Left lung (tissue), 10 donors: Measurements from ENCODE around the gene ROM1. TPM values are rescaled to one million over a fixed set of nuclear protein-coding genes. Genes with fewer than 3 reads are reported as not detected.

Experiments used
- ATAC-seq: fragments of 200-7000 bp; cut with Tn5 transposase; one replicate; pipeline ENCODE4 v1.9.1; 2020; ENCODE audit warnings: moderate library complexity
- DNase-seq, 4 donors: peaks; one replicate each; pipeline ENCODE4 v3.0.0-alpha.2; 2013 to 2020
- H3K27ac ChIP-seq, 2 donors: fragments of 200-600 bp; sonication (generic) in 1 of 2; one replicate each; pipeline versions ENCODE4 v1.5.0 to v1.8.0; 2020 to 2021
- H3K27me3 ChIP-seq, 2 donors: fragments of 200-600 bp; sonication (generic) in 1 of 2; one replicate each; pipeline versions ENCODE4 v1.5.0 to v1.8.0; 2020 to 2021
- H3K36me3 ChIP-seq, 2 donors: fragments of 200-600 bp; sonication (generic) in 1 of 2; one replicate each; pipeline versions ENCODE4 v1.5.0 to v1.8.0; 2020 to 2021
- H3K4me1 ChIP-seq, 2 donors: fragments of 200-600 bp; one replicate each; pipeline ENCODE4 v1.8.0; 2021
- H3K4me3 ChIP-seq, 2 donors: fragments of 200-600 bp; sonication (generic) in 1 of 2; one replicate each; pipeline versions ENCODE4 v1.5.0 to v1.8.0; 2020 to 2021; ENCODE audit warnings: mild to moderate bottlenecking in 1 of 2
- H3K9me3 ChIP-seq, 2 donors: fragments of 200-600 bp; sonication (generic) in 1 of 2; one replicate each; pipeline versions ENCODE4 v1.5.0 to v1.8.0; 2020 to 2021
- CTCF ChIP-seq, 2 donors: fragments of 200-600 bp; sonication (generic) in 1 of 2; IDR thresholded peaks; one replicate each; pipeline versions ENCODE4 v1.5.0 to v1.8.0; 2021; ENCODE audit warnings: antibody characterized with exemption in 2 of 2
- intact Hi-C, 2 donors: fragments of 100-400 bp; cut with DNase I; formaldehyde crosslinking; loops; one replicate each; pipeline versions ENCODE4 v1.11.2 to v1.14.2; 2022
- polyA plus RNA-seq, 6 donors: library from polyadenylated mRNA; unstranded; fragments of 120-200 nt; gene quantifications; one replicate each; pipeline ENCODE4 v1.2.1, GENCODE V29; 2013; ENCODE audit not compliant: insufficient read length in 6 of 6
- total RNA-seq, 2 donors: library from RNA; stranded (reverse); fragmentation: NEBNext Ultra II Directional; extraction: Animal tissue kit (Norgen Biotek cat#: 25700); gene quantifications; one replicate each; pipeline ENCODE4 v1.2.1, GENCODE V29; 2021
- donor health status: DM: no; HTN: yes; CAD: no.
- donor health status: DM: no; HTN: no; CAD: no.

The ROM1 gene
- total and polyA plus RNA-seq, 8 donors, result 3.4 to 6.5 (median 5.5) TPM

GRCh38 chr11:62574363-62575071, 38.5 kb upstream of the ROM1 start:
- Histone ChIP-seq H3K36me3 (peaks cover 5 to 64% of the 10 kb centered on the region in 2 donors), H3K27me3 (no peaks in the 10 kb centered on the region), H3K4me3 (peak overlapping the region; percentile 47 to 68), H3K27ac (peak overlapping the region; percentile 88 to 95), H3K9me3 (no peaks in the 10 kb centered on the region), H3K4me1 (peaks cover 18 to 70% of the 10 kb centered on the region in 2 donors)
- peak in 1 of 4 donors; percentile 85 for DNase-seq
- ATAC-seq, result peak; percentile 40
- intact Hi-C loops, result no loop called here
- no peak for TF ChIP-seq CTCF (IDR thresholded peaks at IDR 0.05)

GRCh38 chr11:62575156-62575555, 37.9 kb upstream of the ROM1 start:
- no peaks in the 10 kb centered on the region for H3K27me3 ChIP-seq
- H3K27ac ChIP-seq, result peak overlapping the region; percentile 88 to 95
- peaks cover 18 to 63% of the 10 kb centered on the region in 2 donors for H3K4me1 ChIP-seq
- H3K36me3 ChIP-seq, result peaks cover 5 to 64% of the 10 kb centered on the region in 2 donors
- peak overlapping the region; percentile 47 to 68 for H3K4me3 ChIP-seq
- no peaks in the 10 kb centered on the region for H3K9me3 ChIP-seq
- intact Hi-C loops, result no loop called here
- TF ChIP-seq CTCF (IDR thresholded peaks at IDR 0.05), result no peak
- DNase-seq, result no peak
- no peak for ATAC-seq

- Histone ChIP-seq H3K4me3 (peak overlapping the region in 1 of 2 donors; percentile 68), H3K9me3 (no peaks in the 10 kb centered on the region), H3K36me3 (peaks cover 5 to 64% of the 10 kb centered on the region in 2 donors), H3K4me1 (peaks cover 18 to 56% of the 10 kb centered on the region in 2 donors), H3K27ac (peak overlapping the region; percentile 88 to 95), H3K27me3 (no peaks in the 10 kb centered on the region)
- intact Hi-C loops, result no loop called here
- no peak for TF ChIP-seq CTCF (IDR thresholded peaks at IDR 0.05)
- no peak for DNase-seq
- no peak for ATAC-seq
Measured at GRCh38 chr11:62575837-62576236, 37.2 kb upstream of the ROM1 start.

GRCh38 chr11:62577046-62577714, 35.9 kb upstream of the ROM1 start:
- H3K4me3 ChIP-seq, result no peak overlapping the region
- peak overlapping the region; percentile 69 to 88 for H3K27ac ChIP-seq
- H3K36me3 ChIP-seq, result peaks cover under 1 to 64% of the 10 kb centered on the region in 2 donors
- TF ChIP-seq CTCF (IDR thresholded peaks at IDR 0.05), result no peak
- intact Hi-C loops, result no loop called here
- H3K9me3 ChIP-seq, result no peaks in the 10 kb centered on the region
- H3K27me3 ChIP-seq, result no peaks in the 10 kb centered on the region
- H3K4me1 ChIP-seq, result peaks cover 11 to 43% of the 10 kb centered on the region in 2 donors
- ATAC-seq (no peak), DNase-seq (peak in 1 of 4 donors; percentile 48)

GRCh38 chr11:62578541-62578940, 34.5 kb upstream of the ROM1 start:
- Histone ChIP-seq H3K27me3 (no peaks in the 10 kb centered on the region), H3K4me3 (no peak overlapping the region), H3K27ac (peak overlapping the region in 1 of 2 donors; percentile 88), H3K4me1 (peaks cover 4 to 34% of the 10 kb centered on the region in 2 donors), H3K9me3 (no peaks in the 10 kb centered on the region), H3K36me3 (peaks cover 0 to 62% of the 10 kb centered on the region in 2 donors)
- intact Hi-C loops, result no loop called here
- DNase-seq (no peak), ATAC-seq (no peak)
- TF ChIP-seq CTCF (IDR thresholded peaks at IDR 0.05), result no peak
